Duodenal mucosa (tissue), 2 donors: ENCODE results near the gene CD1D.
"Not testable (repeated sequence)": the region's sequence is repeated elsewhere in the genome, so short reads cannot be mapped to it uniquely, and the experiment has no call there.

ENCODE experiments used
- H3K27ac ChIP-seq: one replicate; pipeline ENCODE4 v1.7.0; 2013; ENCODE audit warnings: low read depth, low read length
- H3K27me3 ChIP-seq, 2 donors: one replicate each; pipeline ENCODE4 v1.7.0; 2013; ENCODE audit warnings: low read length in 2 of 2, control low read depth in 1 of 2; ENCODE audit not compliant: insufficient read depth in 2 of 2, control insufficient read depth in 1 of 2
- H3K36me3 ChIP-seq, 2 donors: one replicate each; pipeline ENCODE4 v1.7.0; 2013; ENCODE audit warnings: low read length in 2 of 2, control low read depth in 1 of 2; ENCODE audit not compliant: insufficient read depth in 2 of 2, control insufficient read depth in 1 of 2
- H3K4me1 ChIP-seq, 2 donors: one replicate each; pipeline ENCODE4 v1.7.0; 2013; ENCODE audit warnings: low read length in 2 of 2, control low read depth in 1 of 2; ENCODE audit not compliant: insufficient read depth in 2 of 2, control insufficient read depth in 1 of 2
- H3K4me3 ChIP-seq, 2 donors: one replicate each; pipeline ENCODE4 v1.7.0; 2013; ENCODE audit warnings: low read length in 2 of 2, low read depth in 1 of 2
- H3K9ac ChIP-seq, 2 donors: one replicate each; pipeline ENCODE4 v1.7.0; 2013; ENCODE audit warnings: low read length in 2 of 2, low read depth in 1 of 2
- H3K9me3 ChIP-seq, 2 donors: one replicate each; pipeline ENCODE4 v1.7.0; 2013; ENCODE audit warnings: low read length in 2 of 2, control low read depth in 1 of 2; ENCODE audit not compliant: control insufficient read depth in 1 of 2

CD1D gene

GRCh38 chr1:158191299-158191698, 10.6 kb downstream of the CD1D start:
- Histone ChIP-seq H3K27ac (no peak overlapping the region), H3K27me3 (peaks cover 0 to 2% of the 10 kb centered on the region in 2 donors), H3K4me3 (no peak overlapping the region), H3K9ac (no peak overlapping the region), H3K4me1 (no peaks in the 10 kb centered on the region), H3K36me3 (no peaks in the 10 kb centered on the region), H3K9me3 (no peaks in the 10 kb centered on the region)

GRCh38 chr1:158196461-158196860, 15.8 kb downstream of the CD1D start:
- no peak overlapping the region for H3K27ac ChIP-seq
- no peaks in the 10 kb centered on the region for H3K4me1 ChIP-seq
- H3K9ac ChIP-seq: no peak overlapping the region
- H3K36me3 ChIP-seq: no peaks in the 10 kb centered on the region
- peaks cover 0 to 1% of the 10 kb centered on the region in 2 donors for H3K27me3 ChIP-seq
- H3K4me3 ChIP-seq: no peak overlapping the region
- H3K9me3 ChIP-seq: no peaks in the 10 kb centered on the region

- no peak overlapping the region for H3K4me3 ChIP-seq
- H3K27ac ChIP-seq: no peak overlapping the region
- H3K36me3 ChIP-seq: no peaks in the 10 kb centered on the region
- H3K9ac ChIP-seq: no peak overlapping the region
- no peaks in the 10 kb centered on the region for H3K27me3 ChIP-seq
- no peaks in the 10 kb centered on the region for H3K4me1 ChIP-seq
- H3K9me3 ChIP-seq: no peaks in the 10 kb centered on the region
Measured at GRCh38 chr1:158199849-158200248, 19.2 kb downstream of the CD1D start.

- Histone ChIP-seq H3K4me1 (no peaks in the 10 kb centered on the region), H3K27ac (no peak overlapping the region), H3K9me3 (no peaks in the 10 kb centered on the region), H3K9ac (no peak overlapping the region), H3K4me3 (no peak overlapping the region), H3K36me3 (no peaks in the 10 kb centered on the region), H3K27me3 (no peaks in the 10 kb centered on the region)
Measured at GRCh38 chr1:158200527-158200926, 19.8 kb downstream of the CD1D start.

- no peak overlapping the region for H3K9ac ChIP-seq
- H3K4me3 ChIP-seq: no peak overlapping the region
- H3K27ac ChIP-seq: no peak overlapping the region
- H3K27me3 ChIP-seq: no peaks in the 10 kb centered on the region
- H3K36me3 ChIP-seq: no peaks in the 10 kb centered on the region
- H3K4me1 ChIP-seq: no peaks in the 10 kb centered on the region
- no peaks in the 10 kb centered on the region for H3K9me3 ChIP-seq
Measured at GRCh38 chr1:158203693-158204457, 23.2 kb downstream of the CD1D start.

GRCh38 chr1:158204458-158204827, 23.7 kb downstream of the CD1D start:
- no peaks in the 10 kb centered on the region for H3K36me3 ChIP-seq
- no peaks in the 10 kb centered on the region for H3K4me1 ChIP-seq
- H3K27ac ChIP-seq: no peak overlapping the region
- H3K9me3 ChIP-seq: no peaks in the 10 kb centered on the region
- H3K4me3 ChIP-seq: no peak overlapping the region
- H3K27me3 ChIP-seq: no peaks in the 10 kb centered on the region
- H3K9ac ChIP-seq: no peak overlapping the region

GRCh38 chr1:158208586-158209116, 28.0 kb downstream of the CD1D start:
- H3K9ac ChIP-seq: no peak overlapping the region
- no peaks in the 10 kb centered on the region for H3K4me1 ChIP-seq
- no peaks in the 10 kb centered on the region for H3K27me3 ChIP-seq
- H3K9me3 ChIP-seq: no peaks in the 10 kb centered on the region
- no peak overlapping the region for H3K4me3 ChIP-seq
- no peaks in the 10 kb centered on the region for H3K36me3 ChIP-seq
- H3K27ac ChIP-seq: no peak overlapping the region

GRCh38 chr1:158212320-158212719, 31.6 kb downstream of the CD1D start:
- H3K27me3 ChIP-seq: no peaks in the 10 kb centered on the region
- H3K9ac ChIP-seq: no peak overlapping the region
- no peak overlapping the region for H3K4me3 ChIP-seq
- H3K9me3 ChIP-seq: no peaks in the 10 kb centered on the region
- H3K27ac ChIP-seq: no peak overlapping the region
- no peaks in the 10 kb centered on the region for H3K36me3 ChIP-seq
- no peaks in the 10 kb centered on the region for H3K4me1 ChIP-seq

GRCh38 chr1:158223445-158223844, 42.8 kb downstream of the CD1D start:
- not testable (repeated sequence) for H3K36me3 ChIP-seq, H3K4me1 ChIP-seq, H3K9me3 ChIP-seq, H3K27ac ChIP-seq, H3K4me3 ChIP-seq, H3K9ac ChIP-seq, H3K27me3 ChIP-seq

GRCh38 chr1:158227904-158228623, 47.4 kb downstream of the CD1D start:
- Histone ChIP-seq H3K9ac (no peak overlapping the region), H3K4me1 (no peaks in the 10 kb centered on the region), H3K27me3 (no peaks in the 10 kb centered on the region), H3K4me3 (no peak overlapping the region), H3K27ac (no peak overlapping the region), H3K9me3 (no peaks in the 10 kb centered on the region), H3K36me3 (no peaks in the 10 kb centered on the region)
